Adrenal gland (tissue), 5 donors: ENCODE results near the gene HOTAIR.

Experiments used
- CTCF ChIP-seq, 6 experiments: fragments of 450-650 bp in 4 of 6; fragments of 200-600 bp in 2 of 6; sonication (generic) in 1 of 6; IDR thresholded peaks; 1 replicate in 5 of 6; 2 replicates in 1 of 6; pipeline versions ENCODE4 v1.5.1 to v1.8.0; 2016 to 2021; ENCODE audit warnings: antibody characterized with exemption in 6 of 6, mild to moderate bottlenecking in 2 of 6, moderate library complexity in 1 of 6
- POLR2A ChIP-seq, 2 donors: fragments of 450-650 bp; IDR thresholded peaks; one replicate each; pipeline ENCODE4 v1.6.1; 2017; ENCODE audit warnings: antibody characterized with exemption in 2 of 2, mild to moderate bottlenecking in 2 of 2, moderate library complexity in 1 of 2
- donor health status: DM: no; HTN: no; CAD: no.

GRCh38 chr12:53983568-53983949 lies 8.8 kb upstream of the HOTAIR start:
- TF ChIP-seq CTCF (IDR thresholded peaks at IDR 0.05) = no peak
- TF ChIP-seq POLR2A (IDR thresholded peaks at IDR 0.05) = no peak
